ENCODE results near the gene PSMG4. TPM values are rescaled to one million over a fixed set of nuclear protein-coding genes. Genes with fewer than 3 reads are reported as not detected.
A peak's percentile ranks its signal among the peaks of the same experiment; 100 is the strongest.

The PSMG4 gene
- total RNA-seq, 1 experiment from 2014 or later, result 20.9 TPM

DNA sequence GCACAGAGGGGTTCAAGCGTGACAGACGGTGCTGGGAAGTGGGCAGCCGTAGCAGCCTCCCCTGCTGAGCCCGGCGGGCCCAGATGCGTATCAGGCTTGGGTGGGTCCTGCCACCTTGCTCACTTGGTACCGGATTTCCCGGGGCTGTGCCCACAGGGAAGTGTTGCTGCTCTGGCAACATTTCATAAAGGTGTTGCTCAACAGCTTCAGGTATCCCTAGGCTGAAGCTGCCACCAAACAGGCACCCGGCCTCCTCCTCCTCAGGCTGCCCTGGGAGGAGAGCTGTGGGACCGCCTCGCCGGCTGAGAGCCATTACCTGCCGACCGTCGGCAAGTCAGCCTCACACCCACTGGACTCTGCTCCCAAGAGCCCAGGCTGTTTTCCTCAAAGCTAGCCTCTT, 11.5 kb downstream of the PSMG4 start:
- Histone ChIP-seq H3K36me3 (ENCODE audit: control insufficient read depth, insufficient read depth, low read length) (no peaks in the 10 kb centered on the region; the same call in none of the 2 replicates), H3K4me3 (ENCODE audit: low read depth, low read length) (no peak overlapping the region), H3K27me3 (replicated peaks; ENCODE audit: control insufficient read depth, insufficient read depth, low read length) (no peaks in the 10 kb centered on the region), H3K4me1 (no peaks in the 10 kb centered on the region), H3K9me3 (no peaks in the 10 kb centered on the region)
- intact Hi-C loops (cut with micrococcal nuclease; ENCODE audit: unreplicated experiment), result no loop called here
- H3K27me3 Mint-ChIP-seq (ENCODE audit: insufficient read depth, unreplicated experiment), result no peaks in the 10 kb centered on the region
- H3K4me1 Mint-ChIP-seq (ENCODE audit: low read depth, unreplicated experiment), result no peaks in the 10 kb centered on the region
- POLR2A ChIA-PET, result interaction anchor here (0.6 kb wide), 1 partner anchor 24 kb away, joined by 6 read pairs; no protein-coding TSS in a partner anchor
- TF ChIP-seq, protein P1, sequence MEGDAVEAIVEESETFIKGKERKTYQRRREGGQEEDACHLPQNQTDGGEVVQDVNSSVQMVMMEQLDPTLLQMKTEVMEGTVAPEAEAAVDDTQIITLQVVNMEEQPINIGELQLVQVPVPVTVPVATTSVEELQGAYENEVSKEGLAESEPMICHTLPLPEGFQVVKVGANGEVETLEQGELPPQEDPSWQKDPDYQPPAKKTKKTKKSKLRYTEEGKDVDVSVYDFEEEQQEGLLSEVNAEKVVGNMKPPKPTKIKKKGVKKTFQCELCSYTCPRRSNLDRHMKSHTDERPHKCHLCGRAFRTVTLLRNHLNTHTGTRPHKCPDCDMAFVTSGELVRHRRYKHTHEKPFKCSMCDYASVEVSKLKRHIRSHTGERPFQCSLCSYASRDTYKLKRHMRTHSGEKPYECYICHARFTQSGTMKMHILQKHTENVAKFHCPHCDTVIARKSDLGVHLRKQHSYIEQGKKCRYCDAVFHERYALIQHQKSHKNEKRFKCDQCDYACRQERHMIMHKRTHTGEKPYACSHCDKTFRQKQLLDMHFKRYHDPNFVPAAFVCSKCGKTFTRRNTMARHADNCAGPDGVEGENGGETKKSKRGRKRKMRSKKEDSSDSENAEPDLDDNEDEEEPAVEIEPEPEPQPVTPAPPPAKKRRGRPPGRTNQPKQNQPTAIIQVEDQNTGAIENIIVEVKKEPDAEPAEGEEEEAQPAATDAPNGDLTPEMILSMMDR (IDR thresholded peaks at IDR 0.05; ENCODE audit: insufficient read depth in 1 of 2, low read depth in 1 of 2, low read length in 1 of 2, severe bottlenecking in 1 of 2, unreplicated experiment in 1 of 2), result no peak
- H3K4me3 Mint-ChIP-seq (ENCODE audit: unreplicated experiment), result no peak overlapping the region
- no peaks in the 10 kb centered on the region for H3K9me3 Mint-ChIP-seq (ENCODE audit: unreplicated experiment)
- DNase-seq, result no peak
- H3K27ac Mint-ChIP-seq (ENCODE audit: unreplicated experiment), result peak overlapping the region; percentile 55
- CTCF ChIA-PET, result no interaction called here
- BruUV-seq (replicated peaks), result no TSS peak
- peaks cover 73% of the 10 kb centered on the region for H3K36me3 Mint-ChIP-seq (ENCODE audit: insufficient read depth, unreplicated experiment)

DNA sequence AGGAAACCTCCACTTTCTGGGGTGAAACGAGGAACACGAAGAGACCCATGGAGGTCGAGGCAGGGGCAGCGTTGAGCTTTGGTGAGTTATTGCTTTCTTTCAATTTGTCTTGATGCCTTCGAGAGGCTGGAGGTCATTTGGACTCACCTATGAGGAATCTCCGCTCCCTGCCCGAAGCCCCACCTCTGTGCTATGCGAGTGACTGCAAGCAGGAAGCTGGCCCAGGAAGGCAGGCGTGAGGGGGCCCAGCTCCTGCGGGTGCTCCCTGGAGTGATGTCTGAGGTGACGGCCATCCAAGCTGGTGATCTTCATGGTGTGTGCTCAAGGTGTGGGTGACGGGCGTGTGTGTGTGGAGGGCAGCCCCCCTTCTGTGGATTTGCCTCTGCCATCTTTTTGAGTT, 13.0 kb downstream of the PSMG4 start:
- Histone ChIP-seq H3K36me3 (ENCODE audit: control insufficient read depth, insufficient read depth, low read length) (no peaks in the 10 kb centered on the region; the same call in none of the 2 replicates), H3K4me3 (ENCODE audit: low read depth, low read length) (no peak overlapping the region), H3K9me3 (no peaks in the 10 kb centered on the region), H3K4me1 (no peaks in the 10 kb centered on the region), H3K27me3 (replicated peaks; ENCODE audit: control insufficient read depth, insufficient read depth, low read length) (no peaks in the 10 kb centered on the region)
- BruUV-seq (replicated peaks), result no TSS peak
- Mint-ChIP-seq H3K4me3 (ENCODE audit: unreplicated experiment) (no peak overlapping the region), H3K4me1 (ENCODE audit: low read depth, unreplicated experiment) (no peaks in the 10 kb centered on the region), H3K36me3 (ENCODE audit: insufficient read depth, unreplicated experiment) (peaks cover 76% of the 10 kb centered on the region), H3K9me3 (ENCODE audit: unreplicated experiment) (no peaks in the 10 kb centered on the region), H3K27ac (ENCODE audit: unreplicated experiment) (peak overlapping the region; percentile 16), H3K27me3 (ENCODE audit: insufficient read depth, unreplicated experiment) (no peaks in the 10 kb centered on the region)
- POLR2A ChIA-PET, result no interaction called here
- CTCF ChIA-PET, result no interaction called here
- no peak for DNase-seq
- TF ChIP-seq, protein P1 (IDR thresholded peaks at IDR 0.05; ENCODE audit: insufficient read depth in 1 of 2, low read depth in 1 of 2, low read length in 1 of 2, severe bottlenecking in 1 of 2, unreplicated experiment in 1 of 2), result no peak
- intact Hi-C loops (cut with micrococcal nuclease; ENCODE audit: unreplicated experiment), result no loop called here

- peaks cover 79% of the 10 kb centered on the region for H3K36me3 Mint-ChIP-seq (ENCODE audit: insufficient read depth, unreplicated experiment)
- Histone ChIP-seq H3K27me3 (replicated peaks; ENCODE audit: control insufficient read depth, insufficient read depth, low read length) (no peaks in the 10 kb centered on the region), H3K9me3 (no peaks in the 10 kb centered on the region), H3K36me3 (ENCODE audit: control insufficient read depth, insufficient read depth, low read length) (no peaks in the 10 kb centered on the region; the same call in none of the 2 replicates), H3K4me3 (ENCODE audit: low read depth, low read length) (no peak overlapping the region), H3K4me1 (no peaks in the 10 kb centered on the region)
- DNase-seq, result no peak
- ChIA-PET POLR2A (no interaction called here), CTCF (no interaction called here)
- no TSS peak for BruUV-seq (replicated peaks)
- TF ChIP-seq, protein P1 (IDR thresholded peaks at IDR 0.05; ENCODE audit: insufficient read depth in 1 of 2, low read depth in 1 of 2, low read length in 1 of 2, severe bottlenecking in 1 of 2, unreplicated experiment in 1 of 2), result no peak
- H3K4me1 Mint-ChIP-seq (ENCODE audit: low read depth, unreplicated experiment), result no peaks in the 10 kb centered on the region
- no peaks in the 10 kb centered on the region for H3K9me3 Mint-ChIP-seq (ENCODE audit: unreplicated experiment)
- H3K27ac Mint-ChIP-seq (ENCODE audit: unreplicated experiment), result no peak overlapping the region
- no peak overlapping the region for H3K4me3 Mint-ChIP-seq (ENCODE audit: unreplicated experiment)
- no peaks in the 10 kb centered on the region for H3K27me3 Mint-ChIP-seq (ENCODE audit: insufficient read depth, unreplicated experiment)
- intact Hi-C loops (cut with micrococcal nuclease; ENCODE audit: unreplicated experiment), result no loop called here
Measured at GRCh38 chr6:3272911-3273547, 14.3 kb downstream of the PSMG4 start.
